D341Med (cell line): ENCODE data around the gene THSD4.
"Not testable (repeated sequence)": the region's sequence is repeated elsewhere in the genome, so short reads cannot be mapped to it uniquely, and the experiment has no call there.

Source experiments
- DNase-seq: peaks from one replicate; pipeline ENCODE4 v3.0.0; 2012; ENCODE audit warnings: low spot score

Gene THSD4

DNA sequence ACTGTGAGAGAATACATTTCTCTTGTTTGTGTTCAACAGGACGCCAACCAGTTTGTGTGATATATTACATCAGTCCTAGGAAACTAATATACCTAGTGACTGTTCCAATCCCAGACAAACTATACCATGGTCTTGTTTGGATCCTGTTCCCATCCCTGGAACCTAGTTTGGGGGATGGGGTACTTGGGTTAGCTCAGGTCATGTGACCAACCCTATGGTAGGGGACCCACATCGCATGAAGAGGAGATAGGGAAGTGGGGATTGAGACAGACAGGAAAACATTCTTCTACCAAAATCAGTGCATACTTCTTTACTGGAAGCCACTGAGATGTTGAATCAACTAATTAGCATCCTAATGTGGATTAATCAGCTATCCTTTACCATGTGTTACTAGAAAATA, 146.1 kb downstream of the THSD4 start:
- no peak for DNase-seq

GRCh38 chr15:71261909-71262308, 146.6 kb downstream of the THSD4 start:
- no peak for DNase-seq

DNA sequence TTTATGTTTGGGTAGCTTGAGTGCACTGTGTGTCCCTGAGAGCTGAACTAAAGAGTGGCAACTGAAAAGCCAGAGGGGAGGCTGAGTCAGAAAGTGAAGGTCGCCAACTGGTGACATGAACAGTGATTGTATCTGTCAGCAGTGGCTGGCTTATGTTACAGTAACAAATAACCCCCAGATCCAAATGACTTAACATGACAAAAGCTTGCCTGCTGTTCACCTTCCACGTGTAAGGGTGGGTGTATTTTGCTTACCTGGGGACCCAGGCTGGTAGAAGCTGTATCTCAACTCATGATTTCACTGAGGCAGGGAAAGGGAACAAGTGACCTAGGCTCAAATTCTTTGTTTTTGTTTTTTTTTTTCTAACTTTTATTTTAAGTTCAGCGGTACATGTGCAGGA, 147.3 kb downstream of the THSD4 start:
- no peak for DNase-seq

GRCh38 chr15:71265606-71266005, 150.3 kb downstream of the THSD4 start:
- not testable (repeated sequence) for DNase-seq

- no peak for DNase-seq
Observed at GRCh38 chr15:71271327-71271726, 156.1 kb downstream of the THSD4 start.

DNA sequence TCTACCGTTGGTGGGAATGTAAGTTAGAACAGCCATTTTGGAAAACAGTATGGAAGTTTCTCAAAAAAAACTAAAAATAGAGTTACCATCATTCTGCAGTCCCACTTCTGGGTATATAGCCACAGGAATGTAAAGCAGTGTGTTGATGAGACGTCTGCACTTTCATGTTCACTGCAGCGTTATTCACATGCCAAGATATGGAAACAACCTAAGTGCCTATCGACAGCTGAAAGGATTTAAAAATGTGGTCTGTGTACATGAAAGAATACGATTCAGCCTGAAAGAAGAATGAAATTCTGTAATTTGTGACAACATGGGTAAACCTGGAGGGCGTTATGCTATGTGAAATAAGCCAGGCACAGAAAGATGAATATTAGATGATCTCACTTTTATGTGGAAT, 157.7 kb downstream of the THSD4 start:
- no peak for DNase-seq

DNA sequence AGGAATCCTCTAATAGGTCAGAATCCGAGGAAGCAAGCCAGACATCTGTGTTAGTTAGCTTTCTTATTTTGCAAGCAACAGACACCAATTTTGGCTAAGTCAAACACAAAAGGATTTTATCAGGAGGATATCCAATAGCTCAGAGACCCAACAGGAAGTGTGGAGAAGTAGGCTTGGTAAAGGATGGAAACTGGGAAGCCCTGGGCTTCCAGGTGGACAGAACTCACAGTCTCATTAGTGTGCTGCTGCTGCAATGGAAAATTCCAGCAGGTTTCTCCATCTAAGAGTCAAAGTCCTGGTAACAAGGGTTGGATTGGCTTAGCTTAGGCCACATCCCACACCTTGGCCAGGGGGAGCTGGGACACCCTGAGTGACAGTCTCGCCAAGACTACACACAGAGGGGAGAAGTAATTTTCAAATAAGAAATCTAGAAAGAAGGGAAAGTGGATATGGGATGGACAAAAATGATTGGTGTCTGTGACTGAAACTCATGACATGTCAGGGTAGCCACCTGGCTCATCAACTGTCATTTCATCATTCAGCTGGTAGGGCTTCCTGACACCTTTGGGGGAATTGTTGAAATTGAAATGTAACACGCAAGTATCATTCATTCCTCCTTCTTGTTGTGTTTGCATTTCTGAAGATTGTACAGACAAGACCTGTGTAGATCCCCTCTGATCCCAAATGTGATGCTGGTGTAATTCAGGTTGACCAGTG, 158.6 kb downstream of the THSD4 start:
- no peak for DNase-seq

DNA sequence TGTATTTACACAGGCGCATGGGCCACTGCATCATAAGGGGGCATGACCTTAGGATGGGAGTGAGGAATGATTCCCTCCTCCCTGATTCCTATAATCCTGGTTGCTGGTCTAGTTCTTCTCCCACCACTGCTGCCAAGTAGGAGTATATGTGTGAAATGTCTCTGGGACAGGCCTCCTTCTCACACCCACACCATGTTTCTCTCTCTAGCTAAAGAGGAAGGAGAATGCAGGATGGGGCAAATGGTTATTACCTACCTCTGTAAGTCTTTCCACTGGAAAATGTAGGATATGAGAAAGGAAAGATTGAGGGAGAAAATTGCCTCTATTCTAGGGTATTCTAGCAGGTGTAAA, 159.2 kb downstream of the THSD4 start:
- DNase-seq, result no peak

GRCh38 chr15:71275098-71275497, 159.8 kb downstream of the THSD4 start:
- DNase-seq, result no peak

GRCh38 chr15:71275566-71276335, 160.5 kb downstream of the THSD4 start:
- no peak for DNase-seq

DNA sequence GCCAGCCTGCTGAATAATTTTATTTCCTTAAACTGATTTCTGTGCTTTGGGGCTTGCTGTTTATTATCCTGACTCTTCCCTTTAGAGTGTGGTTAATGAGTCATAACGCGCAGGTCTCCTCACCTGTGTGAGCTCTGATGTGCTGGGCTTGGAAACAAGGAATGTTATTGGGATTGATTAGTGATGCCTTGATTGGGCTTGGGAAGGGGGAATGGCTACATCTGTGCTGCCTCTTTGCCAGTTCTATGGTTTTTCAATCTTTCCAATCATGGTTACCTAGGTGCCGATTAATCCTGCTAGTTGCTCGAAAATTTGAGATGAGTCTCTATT, 161.0 kb downstream of the THSD4 start:
- DNase-seq, result no peak

DNA sequence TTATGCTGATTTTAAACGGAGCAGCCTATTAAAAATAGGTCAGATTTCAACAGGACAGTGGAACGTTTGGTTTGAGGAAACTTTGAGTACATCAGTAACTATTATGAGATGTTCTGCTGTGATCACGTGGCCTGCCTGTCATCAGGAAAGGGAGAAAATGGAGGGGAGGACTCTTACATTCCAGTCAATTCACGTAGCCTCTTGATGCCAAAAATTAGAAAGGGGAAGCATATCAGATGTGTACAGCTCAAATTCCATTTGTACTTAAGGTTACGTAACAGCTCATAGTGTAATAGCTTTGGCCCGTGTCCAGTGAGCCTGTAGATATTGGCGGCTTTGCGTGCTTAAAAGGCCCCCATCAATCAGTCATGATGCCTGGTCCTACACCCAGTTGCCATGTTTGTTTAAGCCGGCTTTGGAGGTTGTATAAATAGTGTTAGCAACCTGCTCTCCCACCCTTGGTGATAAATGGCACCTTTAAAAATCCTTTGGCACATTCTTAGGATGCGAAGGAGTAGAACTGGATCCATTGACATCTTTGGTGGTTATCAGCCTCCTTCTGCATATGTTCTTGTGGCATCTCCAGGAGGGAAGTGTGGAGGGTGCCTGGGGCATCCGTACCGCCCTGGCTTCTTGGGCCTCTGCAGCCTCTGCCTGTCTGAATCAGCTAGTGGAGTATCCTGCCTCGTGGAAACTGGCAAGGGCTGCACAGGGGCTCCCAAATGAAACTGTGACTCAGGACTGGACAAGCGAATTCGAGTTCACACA, 163.9 kb downstream of the THSD4 start:
- DNase-seq, result no peak

DNA sequence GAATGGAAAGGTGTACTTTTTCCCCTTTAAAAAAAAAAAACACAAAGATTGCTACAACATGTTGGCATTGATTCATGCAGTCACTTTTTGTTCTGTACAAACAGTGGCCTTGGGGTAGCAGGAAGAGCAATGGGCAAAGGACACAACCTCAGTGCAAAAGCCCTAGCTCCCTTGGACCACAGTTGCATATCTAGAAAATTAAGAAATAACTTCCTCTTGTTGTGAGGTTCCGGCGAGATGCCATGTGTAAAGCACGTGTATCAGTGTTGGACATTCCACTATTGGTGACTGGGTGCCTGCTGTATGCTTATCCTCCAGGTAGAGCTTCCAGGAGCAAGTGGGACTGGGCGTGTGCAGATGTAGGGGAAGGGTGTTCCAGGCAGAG, 164.5 kb downstream of the THSD4 start:
- no peak for DNase-seq

DNA sequence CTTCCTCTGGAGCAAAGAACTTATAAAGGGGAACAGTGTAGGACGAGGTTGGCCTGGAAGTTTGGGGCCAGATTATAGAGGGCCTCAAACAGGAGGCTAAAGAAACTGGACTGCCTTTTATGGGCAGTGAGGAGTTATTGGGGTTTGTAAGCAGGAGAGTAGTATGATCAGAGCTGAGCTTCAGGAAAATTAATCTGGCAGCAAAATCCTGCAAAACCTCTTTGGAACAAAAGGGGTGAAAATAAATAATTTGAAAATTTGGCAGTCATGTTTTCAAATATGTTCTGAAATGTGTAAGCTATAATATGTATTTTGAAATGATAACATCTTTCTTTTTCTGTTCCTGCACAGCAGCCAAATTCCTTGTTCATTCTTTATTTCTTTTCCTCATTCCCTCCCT, 164.9 kb downstream of the THSD4 start:
- DNase-seq, result no peak

DNA sequence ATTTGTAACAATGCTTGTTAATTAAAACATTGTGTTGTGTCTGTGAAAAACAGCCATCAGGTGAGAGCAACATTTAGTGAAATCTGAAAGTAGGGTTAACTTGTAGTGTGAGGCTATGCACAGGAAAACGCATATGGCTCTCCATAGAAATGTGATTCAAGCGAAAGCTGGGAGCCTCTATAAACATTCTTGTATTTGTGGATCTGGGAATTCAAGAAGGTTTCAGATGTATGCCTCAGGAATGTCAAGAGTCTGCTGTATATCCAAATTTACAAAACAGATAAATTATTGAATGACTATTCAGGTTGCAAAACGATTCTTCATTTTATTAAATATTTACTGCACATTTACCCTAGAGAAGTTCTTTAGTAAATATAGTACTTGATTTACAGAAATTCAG, 166.0 kb downstream of the THSD4 start:
- DNase-seq, result no peak

DNA sequence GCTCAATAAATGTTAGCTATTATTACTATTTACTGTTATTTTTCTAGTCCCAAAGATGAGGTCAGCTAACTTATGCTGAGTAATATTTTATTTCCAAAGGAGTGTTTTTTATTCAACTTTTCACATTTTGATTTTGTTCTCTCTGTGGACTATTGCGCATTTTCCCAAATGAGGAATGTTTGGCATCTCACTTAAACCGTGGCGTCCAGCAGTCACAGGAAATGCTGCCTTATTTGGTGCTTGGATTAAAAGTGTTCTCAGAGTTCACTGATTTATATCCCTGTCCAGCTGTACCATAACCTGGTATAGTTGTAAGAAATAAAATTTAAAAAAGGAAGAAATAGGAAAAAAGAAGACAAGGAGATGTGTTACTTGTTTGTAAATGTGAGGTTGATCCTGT, 166.8 kb downstream of the THSD4 start:
- DNase-seq, result no peak

GRCh38 chr15:71288348-71288955, 173.2 kb downstream of the THSD4 start:
- no peak for DNase-seq

GRCh38 chr15:71290002-71290401, 174.7 kb downstream of the THSD4 start:
- no peak for DNase-seq

DNA sequence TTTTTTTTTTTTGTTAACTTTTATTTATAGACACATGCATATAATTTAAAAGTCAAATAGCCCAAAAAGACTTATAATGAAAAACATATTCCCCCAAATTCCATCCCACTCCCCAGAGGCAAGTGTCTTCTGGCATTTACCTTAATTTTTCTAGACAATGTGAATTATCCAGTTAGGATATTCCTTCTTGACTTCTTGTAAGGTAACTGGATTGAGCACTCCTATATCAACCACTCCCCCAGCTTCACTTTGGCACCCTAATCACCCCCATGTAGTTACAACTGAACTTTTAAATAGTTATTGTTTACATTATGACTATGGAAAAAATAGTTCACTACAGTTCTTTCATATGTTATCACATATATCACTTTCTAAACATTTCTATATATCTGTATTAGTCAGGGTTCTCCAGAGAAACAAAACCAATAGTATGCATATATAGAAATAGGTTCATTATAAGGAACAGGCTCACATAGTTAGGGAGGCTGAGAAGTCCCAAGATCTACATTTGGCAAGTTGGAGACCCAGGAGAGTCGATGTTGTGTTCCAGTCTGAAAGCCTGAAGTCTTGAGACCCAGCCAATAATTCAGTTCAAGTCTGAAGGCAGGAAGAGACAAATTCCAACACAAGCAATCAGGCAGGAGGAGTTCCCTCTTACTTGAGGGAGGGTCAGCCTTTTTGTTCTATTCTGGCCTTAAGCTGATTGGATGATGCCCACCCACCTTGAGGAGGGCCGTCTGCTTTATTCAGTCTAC, 175.8 kb downstream of the THSD4 start:
- no peak for DNase-seq

DNA sequence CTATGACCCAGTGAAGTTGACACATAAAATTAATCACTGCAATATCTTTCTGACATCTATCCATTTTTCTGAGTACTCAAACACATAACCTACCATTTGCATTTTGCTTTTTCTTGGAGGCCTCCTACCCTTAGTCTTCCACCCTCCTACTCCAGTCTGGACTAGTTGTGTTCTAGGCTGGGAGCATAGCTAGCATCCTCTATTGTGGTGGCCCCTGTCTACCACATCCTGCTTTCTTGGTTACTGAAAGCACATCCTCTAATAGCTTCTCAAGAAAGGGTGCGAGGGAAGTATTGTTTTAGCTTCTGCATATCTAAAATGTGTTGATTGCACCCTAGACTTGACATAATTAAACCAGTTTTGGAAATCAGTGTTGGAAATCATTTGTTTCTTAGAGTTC, 176.5 kb downstream of the THSD4 start:
- DNase-seq, result no peak

- no peak for DNase-seq
Observed at GRCh38 chr15:71293723-71294122, 178.5 kb downstream of the THSD4 start.

- DNase-seq, result no peak
Observed at GRCh38 chr15:71294251-71294910, 179.1 kb downstream of the THSD4 start.
